Lower lobe of right lung (tissue), 2 donors: ENCODE results near the gene DGCR6. TPM values are rescaled to one million over a fixed set of nuclear protein-coding genes. Genes with fewer than 3 reads are reported as not detected.
"Not testable (repeated sequence)": the region's sequence is repeated elsewhere in the genome, so short reads cannot be mapped to it uniquely, and the experiment has no call there.

ENCODE experiments used
- ATAC-seq, 2 donors: fragments of 200-7000 bp; cut with Tn5 transposase; one replicate each; pipeline ENCODE4 v1.9.1; 2020 to 2022; ENCODE audit warnings: mild to moderate bottlenecking in 2 of 2, moderate library complexity in 2 of 2
- DNase-seq: peaks from one replicate; pipeline ENCODE4 v3.0.0-alpha.2; 2020
- H3K27ac ChIP-seq: fragments of 200-600 bp; one replicate; pipeline ENCODE4 v1.8.0; 2022
- H3K27me3 ChIP-seq: fragments of 200-600 bp; one replicate; pipeline ENCODE4 v1.8.0; 2022; ENCODE audit warnings: low read depth
- H3K36me3 ChIP-seq: fragments of 200-600 bp; one replicate; pipeline ENCODE4 v1.8.0; 2022; ENCODE audit warnings: mild to moderate bottlenecking
- H3K4me1 ChIP-seq: fragments of 200-600 bp; one replicate; pipeline ENCODE4 v1.8.0; 2022
- H3K4me3 ChIP-seq: fragments of 200-600 bp; one replicate; pipeline ENCODE4 v1.8.0; 2022; ENCODE audit warnings: mild to moderate bottlenecking
- H3K9me3 ChIP-seq: fragments of 200-600 bp; one replicate; pipeline ENCODE4 v1.8.0; 2022
- intact Hi-C: fragments of 100-400 bp; cut with DNase I; formaldehyde crosslinking; loops from one replicate; pipeline ENCODE4 v1.11.0; 2022
- long read RNA-seq: library from polyadenylated mRNA; unstranded; transcript quantifications from one replicate; pipeline ENCODE4 v2.0.0, GENCODE V29; 2021
- total RNA-seq: library from RNA; stranded (reverse); fragmentation: NEBNext Ultra II Directional; extraction: Animal tissue kit (Norgen Biotek cat#: 25700); gene quantifications from one replicate; pipeline ENCODE4 v1.2.1, GENCODE V29; 2021
- TF ChIP-seq, protein P1 (sequence below): fragments of 200-600 bp; IDR thresholded peaks from one replicate; pipeline ENCODE4 v1.8.0; 2022; ENCODE audit warnings: antibody characterized with exemption, mild to moderate bottlenecking
- donor health status: DM: no; HTN: yes; CAD: no; lungs with severe emphysema.

Gene DGCR6
- total RNA-seq, result 4.5 TPM
- long read RNA-seq, partial matches to known transcripts, result 0 of 2 reads
- long read RNA-seq, other reads (novel, unspliced or antisense), result 0 of 2 reads

DNA sequence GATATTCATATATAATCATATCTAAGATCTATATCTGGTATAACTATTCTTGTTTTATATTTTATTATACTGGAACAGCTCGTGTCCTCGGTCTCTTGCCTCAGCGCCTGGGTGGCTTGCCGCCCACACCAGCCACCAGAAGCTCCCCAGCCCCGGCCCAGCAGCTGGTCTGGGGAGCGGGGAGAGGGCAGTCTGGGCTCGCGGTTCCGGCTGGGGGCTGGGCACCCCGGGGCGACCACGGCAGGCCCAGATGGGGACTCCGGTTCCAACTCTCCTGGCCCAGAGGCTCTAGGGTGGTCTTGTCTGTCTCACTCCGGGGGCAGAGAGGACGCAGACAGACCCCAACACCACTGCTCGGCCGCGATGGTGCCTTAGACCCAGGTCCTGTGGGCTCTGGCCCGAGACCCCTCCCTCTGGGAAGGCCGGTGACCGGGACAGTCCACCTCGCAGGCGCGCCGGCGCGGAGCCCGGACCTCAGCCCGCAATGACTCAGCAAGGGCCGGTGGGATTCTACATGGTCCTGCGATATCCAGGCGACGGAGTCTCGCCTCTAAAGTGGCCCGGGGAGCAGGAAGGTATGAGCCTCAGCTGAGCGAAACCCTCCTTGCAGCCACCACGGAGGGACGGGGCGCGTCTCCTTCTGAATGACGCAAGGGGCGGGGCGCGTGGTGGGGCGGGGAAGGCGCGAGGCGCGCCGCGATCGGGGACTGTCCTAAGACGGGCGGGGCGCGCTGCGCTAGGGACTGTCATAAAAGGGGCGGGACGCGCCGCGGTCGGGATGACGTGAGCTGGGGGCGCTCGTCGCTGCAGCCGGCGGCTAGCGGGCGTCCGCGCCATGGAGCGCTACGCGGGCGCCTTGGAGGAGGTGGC lies at the start of gene DGCR6:
TSS of gene DGCR6 (plus strand) at position 781 of the 870 bp plus-strand sequence. CDS start at position 836, 55 bp downstream.
- ATAC-seq, result peak; percentile 98
- Histone ChIP-seq H3K27me3 (no peaks in the 10 kb centered on the region), H3K4me3 (no peak within 1 kb of the TSS), H3K27ac (no peak within 1 kb of the TSS), H3K4me1 (no peaks in the 10 kb centered on the region), H3K9me3 (no peaks in the 10 kb centered on the region), H3K36me3 (no peaks in the 10 kb centered on the region)
- peak; percentile 2 for DNase-seq
- TF ChIP-seq, protein P1, sequence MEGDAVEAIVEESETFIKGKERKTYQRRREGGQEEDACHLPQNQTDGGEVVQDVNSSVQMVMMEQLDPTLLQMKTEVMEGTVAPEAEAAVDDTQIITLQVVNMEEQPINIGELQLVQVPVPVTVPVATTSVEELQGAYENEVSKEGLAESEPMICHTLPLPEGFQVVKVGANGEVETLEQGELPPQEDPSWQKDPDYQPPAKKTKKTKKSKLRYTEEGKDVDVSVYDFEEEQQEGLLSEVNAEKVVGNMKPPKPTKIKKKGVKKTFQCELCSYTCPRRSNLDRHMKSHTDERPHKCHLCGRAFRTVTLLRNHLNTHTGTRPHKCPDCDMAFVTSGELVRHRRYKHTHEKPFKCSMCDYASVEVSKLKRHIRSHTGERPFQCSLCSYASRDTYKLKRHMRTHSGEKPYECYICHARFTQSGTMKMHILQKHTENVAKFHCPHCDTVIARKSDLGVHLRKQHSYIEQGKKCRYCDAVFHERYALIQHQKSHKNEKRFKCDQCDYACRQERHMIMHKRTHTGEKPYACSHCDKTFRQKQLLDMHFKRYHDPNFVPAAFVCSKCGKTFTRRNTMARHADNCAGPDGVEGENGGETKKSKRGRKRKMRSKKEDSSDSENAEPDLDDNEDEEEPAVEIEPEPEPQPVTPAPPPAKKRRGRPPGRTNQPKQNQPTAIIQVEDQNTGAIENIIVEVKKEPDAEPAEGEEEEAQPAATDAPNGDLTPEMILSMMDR, result no peak
- intact Hi-C loops, result no loop called here

DNA sequence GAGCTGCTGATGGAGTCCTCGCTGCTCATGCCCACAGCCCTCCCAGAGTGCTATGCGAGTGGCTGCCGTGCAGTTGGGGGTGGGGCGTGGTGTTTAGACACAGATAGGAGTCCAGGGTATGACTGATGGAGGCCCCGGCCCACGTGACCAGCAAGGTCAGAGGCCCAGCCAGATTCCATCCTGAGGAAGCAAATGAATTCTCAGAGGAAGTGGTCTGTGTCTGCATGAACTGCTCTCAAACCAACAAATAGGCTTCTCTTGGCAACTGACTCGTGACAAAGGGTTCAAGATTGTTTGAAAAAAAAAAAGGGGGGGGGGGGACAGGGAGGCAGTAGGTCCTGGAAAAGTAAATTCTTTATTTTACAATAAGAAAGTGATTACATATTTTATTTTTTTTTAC lies 46.8 kb upstream of the DGCR6 start:
- H3K4me3 ChIP-seq, H3K27ac ChIP-seq, DNase-seq, ATAC-seq, intact Hi-C loops, H3K4me1 ChIP-seq, H3K9me3 ChIP-seq, H3K27me3 ChIP-seq, H3K36me3 ChIP-seq: not testable (repeated sequence)

DNA sequence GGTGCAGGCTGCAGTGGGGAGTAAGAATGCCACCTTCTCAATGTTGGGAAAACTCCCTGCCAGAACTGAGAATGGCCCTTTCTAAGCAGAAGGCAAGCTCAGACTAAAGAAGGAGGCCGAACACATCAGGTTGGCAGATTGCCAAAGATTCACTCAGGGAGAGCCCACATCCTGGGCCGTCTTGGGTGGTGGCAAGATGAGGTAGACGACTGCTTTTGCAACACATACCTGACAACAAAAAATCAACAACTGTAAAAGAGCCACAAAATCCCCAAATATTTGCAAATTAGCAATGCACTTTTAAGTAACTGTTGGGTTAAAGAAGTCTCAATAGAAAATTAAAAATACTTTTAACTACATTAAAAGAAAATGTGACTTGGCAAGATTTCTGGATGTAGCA lies 24.9 kb upstream of the DGCR6 start:
- H3K9me3 ChIP-seq, DNase-seq, H3K4me3 ChIP-seq, intact Hi-C loops, H3K36me3 ChIP-seq, H3K27ac ChIP-seq, H3K27me3 ChIP-seq, H3K4me1 ChIP-seq, ATAC-seq: not testable (repeated sequence)

DNA sequence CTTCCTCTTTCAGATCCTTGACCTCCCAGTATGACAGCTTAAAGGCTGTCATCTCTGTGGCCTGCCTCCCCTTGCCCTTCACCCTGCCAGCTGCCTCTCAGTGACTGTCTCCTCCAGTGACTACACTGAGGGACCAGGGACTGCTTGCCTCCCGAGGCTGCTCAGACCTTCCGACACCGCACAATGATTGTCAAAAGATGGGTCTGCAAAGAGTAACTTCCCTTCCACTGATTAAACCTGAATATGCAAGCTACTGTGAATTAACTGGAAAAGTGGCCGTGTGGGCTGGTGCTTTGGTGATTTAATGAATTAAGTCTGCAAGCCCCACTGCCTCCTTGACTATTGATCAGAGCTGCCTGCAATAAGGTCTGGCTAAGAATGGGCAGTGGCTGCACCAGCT lies 21.7 kb upstream of the DGCR6 start:
- H3K9me3 ChIP-seq, H3K4me3 ChIP-seq, H3K4me1 ChIP-seq, ATAC-seq, H3K27me3 ChIP-seq, H3K36me3 ChIP-seq, DNase-seq, H3K27ac ChIP-seq, intact Hi-C loops: not testable (repeated sequence)

DNA sequence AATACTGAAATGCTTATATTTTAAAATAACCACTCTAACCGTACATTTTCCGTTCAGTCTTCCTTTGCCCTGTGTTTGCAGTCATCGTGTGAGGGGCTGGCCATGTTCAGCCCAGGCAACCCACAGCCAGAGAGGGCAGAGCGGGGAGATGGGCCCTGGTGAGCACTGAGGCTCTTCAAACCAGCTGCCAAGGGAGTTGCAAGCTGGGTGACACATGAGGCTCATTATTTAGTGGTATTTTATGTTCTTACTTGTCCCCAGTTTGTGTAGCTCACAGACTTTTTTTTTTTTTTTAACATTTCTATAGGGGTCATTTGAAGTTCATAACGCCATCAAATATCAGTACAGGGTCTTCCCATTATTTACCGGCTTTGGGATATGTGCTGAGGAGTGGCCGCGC lies 18.0 kb upstream of the DGCR6 start:
- Histone ChIP-seq H3K36me3 (no peaks in the 10 kb centered on the region), H3K27me3 (no peaks in the 10 kb centered on the region), H3K27ac (no peak overlapping the region), H3K4me1 (no peaks in the 10 kb centered on the region), H3K4me3 (no peak overlapping the region), H3K9me3 (no peaks in the 10 kb centered on the region)
- intact Hi-C loops, result no loop called here
- TF ChIP-seq, protein P1, result no peak
- DNase-seq (no peak), ATAC-seq (no peak)

DNA sequence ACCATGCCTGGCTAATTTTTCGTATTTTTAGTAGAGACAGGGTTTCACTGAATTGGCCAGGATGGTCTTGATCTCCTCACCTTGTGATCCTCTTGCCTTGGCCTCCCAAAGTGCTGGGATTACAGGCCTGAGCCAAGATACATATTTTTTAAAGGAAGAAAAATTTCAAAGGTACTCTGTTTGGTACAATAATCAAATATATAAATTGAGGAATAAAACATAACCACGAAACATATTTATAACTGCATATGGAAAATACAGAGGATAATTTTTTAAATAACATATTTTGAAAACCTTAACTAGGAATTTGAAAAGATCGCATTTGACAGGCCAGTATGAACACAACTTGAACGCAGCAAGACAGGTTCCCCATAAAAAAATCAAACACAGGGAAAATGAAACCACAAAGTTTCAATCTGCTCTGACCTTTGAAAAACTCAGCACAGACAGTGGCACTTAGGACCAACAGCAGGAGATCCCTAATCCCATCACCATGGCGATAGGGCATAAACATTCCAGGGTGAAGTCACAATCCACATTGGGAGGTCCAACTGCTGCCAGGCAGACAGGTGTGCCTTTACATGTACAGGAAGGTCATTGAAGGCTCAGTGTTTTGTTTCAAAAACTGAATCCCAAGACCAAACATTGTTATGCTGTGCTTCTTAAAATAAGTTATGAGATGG lies 15.5 kb upstream of the DGCR6 start:
- DNase-seq, H3K36me3 ChIP-seq, H3K4me1 ChIP-seq, H3K27ac ChIP-seq, H3K4me3 ChIP-seq, intact Hi-C loops, H3K9me3 ChIP-seq, H3K27me3 ChIP-seq: not testable (repeated sequence)
- peak in 1 of 2 donors; percentile 80 for ATAC-seq

DNA sequence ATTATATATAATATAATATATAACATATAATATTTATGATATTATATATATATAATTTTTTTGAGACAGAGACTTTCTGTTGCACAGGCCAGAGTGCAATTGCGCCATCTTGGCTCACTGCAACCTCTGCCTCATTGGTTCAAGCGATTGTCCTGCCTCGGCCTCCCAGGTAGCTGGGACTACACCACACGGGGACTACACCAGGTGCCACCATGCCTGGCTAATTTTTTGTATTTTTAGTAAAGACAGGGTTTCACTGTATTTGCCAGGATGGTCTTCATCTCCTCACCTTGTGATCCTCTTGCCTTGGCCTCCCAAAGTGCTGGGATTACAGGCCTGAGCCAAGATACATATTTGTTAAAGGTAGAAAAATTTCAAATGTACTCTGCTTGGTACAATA lies 12.3 kb upstream of the DGCR6 start:
- intact Hi-C loops, H3K36me3 ChIP-seq, H3K27ac ChIP-seq, H3K4me3 ChIP-seq, DNase-seq, ATAC-seq, H3K27me3 ChIP-seq, H3K9me3 ChIP-seq, H3K4me1 ChIP-seq: not testable (repeated sequence)

DNA sequence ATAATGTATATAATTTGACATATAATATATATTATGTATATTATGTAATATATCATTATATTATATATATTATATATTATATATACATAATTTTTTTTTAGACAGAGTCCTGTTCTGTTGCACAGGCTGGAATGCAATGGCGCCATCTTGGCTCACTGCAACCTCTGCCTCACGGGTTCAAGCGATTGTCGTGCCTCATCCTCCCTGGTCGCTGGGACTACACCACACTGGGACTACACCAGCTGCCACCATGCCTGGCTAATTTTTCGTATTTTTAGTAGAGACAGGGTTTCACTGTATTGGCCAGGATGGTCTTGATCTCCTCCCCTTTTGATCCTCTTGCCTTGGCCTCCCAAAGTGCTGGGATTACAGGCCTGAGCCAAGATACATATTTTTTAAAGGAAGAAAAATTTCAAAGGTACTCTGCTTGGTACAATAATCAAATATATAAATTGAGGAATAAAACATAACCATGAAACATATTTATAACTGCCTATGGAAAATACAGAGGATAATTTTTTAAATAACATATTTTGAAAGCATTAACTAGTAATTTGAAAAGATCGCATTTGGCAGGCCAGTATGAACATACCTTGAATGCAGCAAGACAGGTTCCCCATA lies 10.0 kb upstream of the DGCR6 start:
- ATAC-seq, H3K9me3 ChIP-seq, H3K4me3 ChIP-seq, intact Hi-C loops, H3K36me3 ChIP-seq, H3K27ac ChIP-seq, H3K27me3 ChIP-seq, H3K4me1 ChIP-seq: not testable (repeated sequence)
- peak; percentile 31 for DNase-seq

DNA sequence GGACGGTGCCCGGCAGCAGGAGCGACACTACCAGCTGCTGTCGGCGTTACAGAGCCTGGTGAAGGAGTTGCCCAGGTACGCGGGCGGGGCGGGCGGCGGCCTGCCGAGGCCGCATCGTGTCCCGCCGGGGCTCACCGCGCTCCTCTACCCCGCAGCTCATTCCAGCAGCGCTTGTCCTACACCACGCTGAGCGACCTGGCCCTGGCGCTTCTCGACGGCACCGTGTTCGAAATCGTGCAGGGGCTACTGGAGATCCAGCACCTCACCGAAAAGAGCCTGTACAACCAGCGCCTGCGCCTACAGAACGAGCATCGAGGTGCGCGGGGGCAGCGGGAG lies 258 bp downstream of the DGCR6 start:
- H3K27me3 ChIP-seq, intact Hi-C loops, H3K4me1 ChIP-seq, DNase-seq, H3K9me3 ChIP-seq, H3K27ac ChIP-seq, H3K4me3 ChIP-seq, H3K36me3 ChIP-seq: not testable (repeated sequence)
- peak; percentile 52 to 58 for ATAC-seq
